Caco-2 (cell line): ENCODE measurements around the gene BMPR1B. TPM values are rescaled to one million over a fixed set of nuclear protein-coding genes. Genes with fewer than 3 reads are reported as not detected.

Experiments used
- BruUV-seq: library from RNA; stranded (reverse); fragments of 400-500 nt; replicated peaks from 2 replicates; lab custom pipeline; 2021; lab: Mats Ljungman, UMichigan
- CTCF ChIA-PET: fragments of 300-600 bp; sonication (Branson Sonifier 250); formaldehyde crosslinking; loops from one replicate; lab custom pipeline; 2022; ENCODE audit warnings: antibody characterized with exemption; lab: Charles Lee
- POLR2A ChIA-PET: fragments of 300-600 bp; sonication (Branson Sonifier 250); formaldehyde crosslinking; loops from one replicate; lab custom pipeline; 2022; ENCODE audit warnings: antibody characterized with exemption; lab: Charles Lee
- DNase-seq, 2 experiments: peaks; one replicate each; pipeline versions ENCODE4 v3.0.0 to v3.0.0-alpha.2; 2020 to 2022
- H3K27me3 ChIP-seq: replicated peaks from 2 replicates; pipeline ENCODE4 v1.6.0; 2011; ENCODE audit warnings: low read length; ENCODE audit not compliant: control insufficient read depth, insufficient read depth
- H3K36me3 ChIP-seq: 2 replicates; pipeline ENCODE4 v1.5.1; 2011; ENCODE audit warnings: low read length; ENCODE audit not compliant: control insufficient read depth, insufficient read depth
- H3K4me1 ChIP-seq: fragments of 250-450 bp; sonication (Bioruptor Pico); 2 replicates; pipeline ENCODE4 v1.5.1; 2020; ENCODE audit warnings: mild to moderate bottlenecking
- H3K4me3 ChIP-seq: 2 replicates; pipeline ENCODE4 v1.5.1; 2011; ENCODE audit warnings: low read depth, mild to moderate bottlenecking, control low read depth, low read length
- H3K9me3 ChIP-seq: fragments of 250-450 bp; sonication (Bioruptor Pico); 2 replicates; pipeline ENCODE4 v1.5.1; 2020; ENCODE audit warnings: mild to moderate bottlenecking, moderate library complexity
- H3K27ac Mint-ChIP-seq: one replicate; pipeline ENCODE4 v1.8.0; 2022; ENCODE audit warnings: mixed read lengths; ENCODE audit not compliant: unreplicated experiment
- H3K27me3 Mint-ChIP-seq: one replicate; pipeline ENCODE4 v1.8.0; 2022; ENCODE audit warnings: mixed read lengths; ENCODE audit not compliant: insufficient read depth, unreplicated experiment
- H3K36me3 Mint-ChIP-seq: one replicate; pipeline ENCODE4 v1.8.0; 2022; ENCODE audit warnings: mild to moderate bottlenecking, mixed read lengths; ENCODE audit not compliant: insufficient read depth, unreplicated experiment
- H3K4me1 Mint-ChIP-seq: one replicate; pipeline ENCODE4 v1.8.0; 2022; ENCODE audit warnings: low read depth, mixed read lengths; ENCODE audit not compliant: unreplicated experiment
- H3K4me3 Mint-ChIP-seq: one replicate; pipeline ENCODE4 v1.8.0; 2022; ENCODE audit warnings: mild to moderate bottlenecking, moderate library complexity, mixed read lengths; ENCODE audit not compliant: unreplicated experiment
- H3K9me3 Mint-ChIP-seq: one replicate; pipeline ENCODE4 v1.8.0; 2022; ENCODE audit warnings: mixed read lengths; ENCODE audit not compliant: unreplicated experiment
- intact Hi-C: fragments of 100-400 bp; cut with micrococcal nuclease; formaldehyde crosslinking; loops from one replicate; pipeline ENCODE4 v1.10.0; 2022; ENCODE audit not compliant: unreplicated experiment
- total RNA-seq: library from RNA; stranded (reverse); gene quantifications from 2 replicates; pipeline ENCODE4 v1.2.3, GENCODE V29; 2022
- TF ChIP-seq, protein P1 (sequence below), 2 experiments: fragments of 200-600 bp in 1 of 2; IDR thresholded peaks; 1 replicate in 1 of 2; 2 replicates in 1 of 2; pipeline versions ENCODE4 v1.5.1 to v1.8.0; 2011 to 2022; ENCODE audit warnings: antibody characterized with exemption in 1 of 2, control low read depth in 1 of 2, inconsistent platforms in 1 of 2, low read depth in 1 of 2, low read length in 1 of 2, mild to moderate bottlenecking in 1 of 2, moderate library complexity in 1 of 2; ENCODE audit not compliant: insufficient read depth in 1 of 2, severe bottlenecking in 1 of 2, unreplicated experiment in 1 of 2

BMPR1B gene
- total RNA-seq, 1 experiment from 2014 or later: 8.7 TPM

- H3K36me3 Mint-ChIP-seq: no peaks in the 10 kb centered on the region
- no peaks in the 10 kb centered on the region for H3K9me3 Mint-ChIP-seq
- no TSS peak for BruUV-seq
- Histone ChIP-seq H3K4me1 (no peaks in the 10 kb centered on the region), H3K27me3 (no peaks in the 10 kb centered on the region), H3K9me3 (no peaks in the 10 kb centered on the region), H3K4me3 (no peak overlapping the region), H3K36me3 (no peaks in the 10 kb centered on the region)
- no peak overlapping the region for H3K4me3 Mint-ChIP-seq
- TF ChIP-seq, protein P1, sequence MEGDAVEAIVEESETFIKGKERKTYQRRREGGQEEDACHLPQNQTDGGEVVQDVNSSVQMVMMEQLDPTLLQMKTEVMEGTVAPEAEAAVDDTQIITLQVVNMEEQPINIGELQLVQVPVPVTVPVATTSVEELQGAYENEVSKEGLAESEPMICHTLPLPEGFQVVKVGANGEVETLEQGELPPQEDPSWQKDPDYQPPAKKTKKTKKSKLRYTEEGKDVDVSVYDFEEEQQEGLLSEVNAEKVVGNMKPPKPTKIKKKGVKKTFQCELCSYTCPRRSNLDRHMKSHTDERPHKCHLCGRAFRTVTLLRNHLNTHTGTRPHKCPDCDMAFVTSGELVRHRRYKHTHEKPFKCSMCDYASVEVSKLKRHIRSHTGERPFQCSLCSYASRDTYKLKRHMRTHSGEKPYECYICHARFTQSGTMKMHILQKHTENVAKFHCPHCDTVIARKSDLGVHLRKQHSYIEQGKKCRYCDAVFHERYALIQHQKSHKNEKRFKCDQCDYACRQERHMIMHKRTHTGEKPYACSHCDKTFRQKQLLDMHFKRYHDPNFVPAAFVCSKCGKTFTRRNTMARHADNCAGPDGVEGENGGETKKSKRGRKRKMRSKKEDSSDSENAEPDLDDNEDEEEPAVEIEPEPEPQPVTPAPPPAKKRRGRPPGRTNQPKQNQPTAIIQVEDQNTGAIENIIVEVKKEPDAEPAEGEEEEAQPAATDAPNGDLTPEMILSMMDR (IDR thresholded peaks at IDR 0.05; ENCODE audit: insufficient read depth in 1 of 2, low read depth in 1 of 2, low read length in 1 of 2, severe bottlenecking in 1 of 2, unreplicated experiment in 1 of 2): no peak
- H3K27me3 Mint-ChIP-seq: peaks cover 3% of the 10 kb centered on the region
- intact Hi-C loops: no loop called here
- no peak for DNase-seq
- no peak overlapping the region for H3K27ac Mint-ChIP-seq
- H3K4me1 Mint-ChIP-seq: no peaks in the 10 kb centered on the region
- CTCF ChIA-PET: no interaction called here
- POLR2A ChIA-PET: no interaction called here
Measured at GRCh38 chr4:94811643-94812042, 53.9 kb downstream of the BMPR1B start.

GRCh38 chr4:94813221-94813620 lies 55.5 kb downstream of the BMPR1B start:
- Mint-ChIP-seq H3K27me3 (peaks cover 3% of the 10 kb centered on the region), H3K4me1 (no peaks in the 10 kb centered on the region), H3K27ac (no peak overlapping the region), H3K4me3 (no peak overlapping the region), H3K36me3 (no peaks in the 10 kb centered on the region), H3K9me3 (no peaks in the 10 kb centered on the region)
- TF ChIP-seq, protein P1 (IDR thresholded peaks at IDR 0.05; ENCODE audit: insufficient read depth in 1 of 2, low read depth in 1 of 2, low read length in 1 of 2, severe bottlenecking in 1 of 2, unreplicated experiment in 1 of 2): no peak
- ChIA-PET CTCF (no interaction called here), POLR2A (no interaction called here)
- H3K36me3 ChIP-seq: no peaks in the 10 kb centered on the region
- H3K9me3 ChIP-seq: no peaks in the 10 kb centered on the region
- BruUV-seq: no TSS peak
- no peak overlapping the region for H3K4me3 ChIP-seq
- no peak for DNase-seq
- H3K27me3 ChIP-seq: no peaks in the 10 kb centered on the region
- H3K4me1 ChIP-seq: no peaks in the 10 kb centered on the region
- intact Hi-C loops: no loop called here

GRCh38 chr4:94814237-94814636 lies 56.5 kb downstream of the BMPR1B start:
- TF ChIP-seq, protein P1 (IDR thresholded peaks at IDR 0.05; ENCODE audit: insufficient read depth in 1 of 2, low read depth in 1 of 2, low read length in 1 of 2, severe bottlenecking in 1 of 2, unreplicated experiment in 1 of 2): no peak
- Histone ChIP-seq H3K9me3 (no peaks in the 10 kb centered on the region), H3K4me1 (no peaks in the 10 kb centered on the region), H3K4me3 (no peak overlapping the region), H3K36me3 (no peaks in the 10 kb centered on the region), H3K27me3 (no peaks in the 10 kb centered on the region)
- Mint-ChIP-seq H3K27me3 (peaks cover 3% of the 10 kb centered on the region), H3K36me3 (no peaks in the 10 kb centered on the region), H3K27ac (no peak overlapping the region), H3K4me1 (no peaks in the 10 kb centered on the region), H3K9me3 (no peaks in the 10 kb centered on the region), H3K4me3 (no peak overlapping the region)
- CTCF ChIA-PET: no interaction called here
- intact Hi-C loops: no loop called here
- POLR2A ChIA-PET: no interaction called here
- no peak for DNase-seq
- no TSS peak for BruUV-seq
